SIG-M5 (cell line): Measurements from ENCODE around the gene SF3A2.
A peak's percentile ranks its signal among the peaks of the same experiment; 100 is the strongest.

Experiments
- DNase-seq: peaks from one replicate; lab custom pipeline; 2025; lab: John Stamatoyannopoulos, UW

SF3A2 gene

DNA sequence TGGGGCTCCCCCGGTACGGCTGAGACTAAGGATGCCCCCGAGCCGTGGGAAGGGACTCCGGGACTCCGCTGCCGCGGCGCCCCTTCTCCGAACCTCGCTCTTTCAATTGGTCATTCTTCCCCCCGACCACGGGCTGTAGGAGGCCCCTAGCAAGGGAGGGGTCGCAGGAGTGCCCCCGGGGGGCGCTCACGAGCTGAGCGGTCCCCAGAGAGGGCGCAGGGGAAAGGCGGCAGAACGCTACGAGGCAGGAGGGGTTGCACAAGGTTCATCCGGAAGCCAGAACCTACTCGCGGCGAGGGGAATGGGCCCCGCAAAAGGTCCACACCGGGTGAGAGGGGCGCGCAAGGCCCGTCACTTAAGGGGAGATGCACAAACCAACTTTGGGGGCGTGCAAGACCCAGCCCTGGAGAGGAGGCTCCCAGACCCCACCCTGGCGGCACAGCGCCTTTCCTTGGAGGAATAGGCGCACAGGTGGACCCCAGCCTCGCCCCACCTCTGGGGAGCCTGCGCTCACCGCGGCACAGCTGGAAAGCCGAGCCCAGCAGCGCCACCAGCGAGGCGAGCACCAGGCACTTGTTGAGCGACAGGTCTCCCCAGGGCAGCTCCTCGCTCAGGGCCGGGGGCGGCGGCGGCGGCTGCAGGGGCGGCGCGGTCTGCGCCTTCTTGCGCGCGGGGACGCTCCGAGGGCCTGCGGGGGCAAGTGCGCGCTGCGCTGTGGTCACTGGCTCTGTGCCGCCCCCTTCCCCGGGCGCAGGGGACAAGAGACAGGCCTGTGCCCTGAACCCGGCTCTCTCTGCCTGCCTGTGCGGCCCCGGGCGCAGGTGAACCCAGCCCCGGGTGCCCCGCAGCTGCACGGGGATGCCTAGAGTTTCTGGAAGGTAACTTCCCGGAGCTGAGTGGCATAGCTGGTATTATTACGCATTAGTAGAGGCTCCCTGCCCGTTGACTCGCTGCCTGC lies 16.8 kb downstream of the SF3A2 start:
- DNase-seq, result no peak

DNA sequence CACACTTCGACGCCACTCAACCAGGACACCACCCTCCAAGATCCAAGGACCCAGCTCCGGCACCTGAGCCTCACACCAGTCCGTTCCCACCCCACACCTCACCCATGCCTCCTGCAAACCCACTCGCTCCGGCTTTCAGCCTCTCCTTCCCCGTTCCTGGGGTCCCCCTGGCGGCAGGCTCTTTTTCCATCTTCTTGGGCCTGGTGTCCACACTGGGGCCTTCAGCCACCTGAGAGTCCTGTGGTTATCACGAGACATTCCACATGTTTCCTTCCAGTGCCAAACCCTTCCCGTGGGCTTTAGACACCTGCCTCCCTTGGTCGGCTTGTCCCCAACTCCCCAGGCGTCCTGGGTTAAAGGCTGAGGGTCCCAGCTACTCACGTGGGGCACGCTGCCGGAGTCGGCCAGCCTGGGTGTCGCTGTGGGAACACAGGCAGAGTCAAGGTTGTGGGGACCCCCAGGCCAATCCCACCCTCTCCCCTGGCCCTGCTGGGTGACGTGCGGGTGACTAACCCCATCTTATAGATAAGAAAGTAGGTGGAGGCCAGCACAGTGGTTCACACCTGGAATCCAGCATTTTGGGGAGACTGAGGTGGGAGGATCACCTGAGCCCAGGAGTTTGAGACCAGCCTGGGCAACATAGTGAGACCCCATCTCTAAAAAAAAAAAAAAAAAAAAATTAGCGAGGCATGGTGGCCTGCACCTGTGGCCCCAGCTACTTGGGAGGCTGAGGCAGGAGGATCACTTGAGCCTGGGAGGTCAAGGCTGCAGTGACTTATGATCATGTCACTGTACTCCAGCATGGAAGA lies 17.6 kb downstream of the SF3A2 start:
- no peak for DNase-seq

DNA sequence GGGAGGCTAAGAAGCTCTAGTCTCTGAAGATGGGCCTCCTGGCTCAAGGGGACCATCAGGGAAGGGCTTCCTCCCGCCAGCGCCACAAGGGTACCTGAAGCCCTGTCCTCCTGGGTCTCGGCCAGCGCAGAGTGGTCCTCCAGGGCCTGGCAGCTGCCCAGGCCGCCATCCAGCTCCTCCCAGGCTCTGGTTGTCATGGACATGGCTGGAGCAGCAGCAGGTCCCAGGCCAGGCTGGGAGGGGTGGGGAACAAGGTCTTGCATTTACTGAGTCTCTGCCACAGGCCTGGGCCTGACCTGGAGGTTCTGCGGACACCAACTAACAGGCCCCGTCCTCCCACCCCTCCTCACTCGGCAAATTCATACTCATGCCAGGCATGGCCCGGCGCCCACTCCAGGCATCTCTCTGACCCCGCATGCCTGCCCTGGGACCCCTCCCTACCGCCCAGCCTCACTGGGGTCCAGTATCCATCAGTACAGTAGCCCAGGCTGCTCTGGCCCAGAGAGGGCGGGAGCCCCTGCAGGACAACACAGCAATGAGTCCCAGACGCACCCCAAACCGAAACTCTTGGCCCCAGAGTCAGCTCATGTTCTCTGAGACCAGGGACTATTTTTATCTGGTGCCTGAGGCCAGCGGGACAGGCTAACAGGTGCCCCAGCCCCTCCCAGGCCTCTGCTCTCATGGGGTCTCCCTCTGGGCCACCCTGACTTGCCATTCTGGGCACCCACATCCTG lies 18.7 kb downstream of the SF3A2 start:
- no peak for DNase-seq

DNA sequence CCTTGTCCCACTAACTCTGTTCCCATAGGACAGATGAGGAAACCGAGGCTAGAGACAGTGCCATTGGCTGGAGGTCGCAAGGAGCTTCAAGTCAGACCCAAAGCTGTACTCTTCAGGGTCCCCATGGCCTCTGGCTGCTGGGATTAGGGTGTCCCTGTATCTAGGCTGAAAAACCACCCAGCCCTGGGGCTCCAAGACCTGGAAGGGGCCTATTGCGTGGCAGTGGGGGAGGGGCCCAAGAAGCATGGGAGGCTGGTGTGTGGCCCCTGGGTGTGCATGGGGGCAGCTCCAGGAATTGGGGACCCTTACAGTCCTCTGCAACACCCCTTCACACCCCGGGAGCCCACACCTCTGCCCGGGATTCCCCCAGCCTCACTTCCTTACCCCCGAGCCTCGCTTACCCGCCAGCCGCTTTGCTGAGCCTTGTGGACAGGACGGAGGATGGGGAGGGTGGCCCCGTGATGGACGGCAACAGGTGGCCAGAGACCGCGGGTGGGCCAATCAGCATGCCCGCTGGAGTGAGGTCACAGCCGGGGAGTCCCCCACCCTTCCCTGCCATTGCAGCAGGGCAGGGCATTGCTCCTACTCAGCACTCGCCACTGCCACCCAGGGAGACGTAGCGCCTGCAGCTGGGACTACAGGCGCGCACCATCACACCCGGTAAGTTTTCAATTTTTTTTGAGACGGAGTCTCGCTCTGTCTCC lies 19.5 kb downstream of the SF3A2 start, which contains the start of gene JSRP1:
Gene JSRP1, minus strand, starts transcription at position 436 of the 704 bp plus-strand sequence. CDS start 1,103 bp downstream, outside the sequence.
- DNase-seq, result no peak

DNA sequence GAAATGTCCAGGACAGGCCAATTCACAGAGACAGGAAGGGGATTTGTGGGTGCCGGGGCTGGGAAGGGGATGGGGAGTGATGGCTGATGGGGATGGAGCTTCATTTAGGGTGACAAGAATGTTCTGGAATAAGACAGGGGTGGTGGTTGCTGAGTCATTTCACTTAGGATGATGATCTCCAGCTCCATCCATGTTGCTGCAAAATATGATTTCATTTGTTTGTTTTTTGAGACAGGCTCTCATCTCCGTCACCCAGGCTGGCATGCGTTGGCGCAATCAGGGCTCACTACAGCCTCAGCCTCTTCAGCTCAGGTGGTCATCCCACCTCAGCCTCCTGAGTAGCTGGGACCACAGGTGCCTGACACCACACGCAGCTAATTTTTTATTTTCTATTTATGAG lies 22.7 kb downstream of the SF3A2 start:
- DNase-seq, result no peak

DNA sequence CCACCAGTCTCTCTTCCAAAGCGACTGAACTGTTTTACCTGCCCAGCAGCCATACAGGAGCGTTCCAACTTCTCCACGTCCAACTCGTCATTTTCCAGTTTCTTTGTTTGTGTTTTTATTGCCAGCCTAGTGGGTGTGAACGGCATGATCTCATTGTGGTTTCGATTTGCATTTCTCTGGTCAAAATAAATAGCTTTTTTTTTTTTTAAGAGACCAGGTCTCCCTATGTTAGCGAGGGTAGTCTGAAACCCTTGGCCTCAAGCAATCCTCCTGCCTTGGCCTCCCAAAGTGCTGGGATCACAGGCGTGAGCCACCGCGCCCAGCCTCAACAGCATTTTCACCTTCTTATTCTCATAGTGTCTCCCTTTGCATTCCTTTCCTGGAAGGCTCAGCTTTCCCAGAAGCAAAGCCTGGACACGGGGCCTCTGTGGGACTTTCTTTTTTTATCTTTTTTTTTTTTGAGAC lies 23.7 kb downstream of the SF3A2 start:
- no peak for DNase-seq

DNA sequence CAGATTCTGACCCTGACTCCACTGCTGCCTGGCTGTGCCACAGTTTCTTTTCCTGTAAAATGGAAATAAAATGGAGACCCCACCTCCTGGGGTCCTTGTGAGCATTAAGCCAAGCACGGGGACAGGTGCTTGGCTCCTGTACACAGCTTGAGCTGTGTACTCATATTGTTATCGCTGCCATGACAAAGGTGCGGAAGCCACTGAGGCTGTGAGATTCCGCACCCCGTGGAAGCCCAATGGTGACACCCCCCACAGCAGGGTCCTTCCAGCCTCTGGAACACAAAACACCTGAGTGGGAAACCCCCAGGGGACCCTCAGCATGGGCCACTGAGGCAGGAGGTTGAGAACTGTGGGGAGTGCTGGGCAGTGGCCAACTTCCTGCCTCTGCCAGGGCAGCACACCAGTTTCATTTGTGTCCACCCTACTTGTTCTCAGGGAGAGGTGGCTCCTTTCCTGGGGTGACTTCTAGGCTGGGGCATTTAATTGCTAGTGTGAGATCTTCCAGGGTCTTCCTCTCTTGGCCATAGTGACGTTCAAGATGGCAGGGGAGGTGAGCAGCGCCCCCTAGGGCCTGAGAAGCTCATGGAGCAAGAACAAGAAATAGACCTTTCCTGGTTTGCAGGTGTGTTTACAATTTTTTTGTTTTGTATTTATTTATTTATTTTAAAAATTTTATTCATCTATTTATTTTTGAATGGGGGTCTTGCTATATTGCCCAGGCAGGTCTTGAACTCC lies 25.0 kb downstream of the SF3A2 start:
- no peak for DNase-seq

DNA sequence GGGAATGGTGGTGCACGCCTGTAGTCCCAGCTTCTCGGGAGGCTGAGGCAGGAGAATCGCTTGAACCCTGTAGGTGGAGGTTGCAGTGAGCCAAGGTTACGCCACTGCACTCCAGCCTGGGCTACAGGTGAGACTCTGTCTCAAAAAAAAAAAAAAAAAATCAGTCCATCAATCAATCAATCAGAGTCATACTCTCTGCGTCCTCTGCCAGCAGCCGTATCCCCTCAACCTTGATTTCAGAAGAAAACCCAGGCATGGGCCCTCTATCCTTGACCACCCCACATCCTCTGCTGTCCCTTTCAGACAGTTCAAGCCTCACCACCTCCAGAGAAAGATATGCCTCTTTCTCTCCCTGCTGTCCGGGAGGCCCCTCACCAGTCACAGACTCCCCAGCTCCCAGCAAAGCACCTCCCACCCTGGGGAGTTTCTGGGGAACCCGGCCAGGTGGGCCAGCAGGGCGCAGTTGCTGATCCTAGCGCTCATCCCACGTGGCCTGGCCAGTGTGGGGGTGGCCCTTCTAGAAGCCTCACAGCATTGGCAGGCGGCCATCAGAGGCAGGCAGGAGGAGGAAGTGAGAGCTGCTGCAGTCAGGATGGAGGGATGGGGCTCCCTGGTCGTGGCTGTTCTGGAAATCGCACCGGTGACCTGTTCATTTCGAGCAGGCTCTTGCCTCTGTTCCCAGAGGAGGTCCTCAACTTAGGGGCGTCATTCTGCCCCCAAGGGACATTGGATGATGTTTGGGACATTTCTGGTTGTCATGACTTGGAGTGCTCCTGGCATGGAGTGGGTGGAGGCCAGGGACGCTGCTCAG lies 29.8 kb downstream of the SF3A2 start:
- DNase-seq, result no peak

DNA sequence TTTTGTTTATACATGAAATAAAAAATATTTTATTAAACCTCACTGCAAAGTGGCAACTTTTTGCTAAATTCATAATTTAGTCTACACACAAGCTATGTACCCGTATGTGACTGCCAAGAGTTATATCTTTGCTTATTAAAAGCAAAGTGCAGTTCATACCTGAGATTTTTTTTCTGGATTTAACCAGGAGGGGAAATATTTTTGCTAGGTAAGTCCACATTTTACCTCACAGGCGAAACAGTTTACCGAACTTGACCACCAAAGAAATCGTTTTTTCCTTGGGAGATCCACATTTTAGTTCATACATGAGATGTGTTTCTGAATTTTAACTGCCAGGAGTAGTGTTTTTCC lies 31.8 kb downstream of the SF3A2 start:
- DNase-seq, result no peak

DNA sequence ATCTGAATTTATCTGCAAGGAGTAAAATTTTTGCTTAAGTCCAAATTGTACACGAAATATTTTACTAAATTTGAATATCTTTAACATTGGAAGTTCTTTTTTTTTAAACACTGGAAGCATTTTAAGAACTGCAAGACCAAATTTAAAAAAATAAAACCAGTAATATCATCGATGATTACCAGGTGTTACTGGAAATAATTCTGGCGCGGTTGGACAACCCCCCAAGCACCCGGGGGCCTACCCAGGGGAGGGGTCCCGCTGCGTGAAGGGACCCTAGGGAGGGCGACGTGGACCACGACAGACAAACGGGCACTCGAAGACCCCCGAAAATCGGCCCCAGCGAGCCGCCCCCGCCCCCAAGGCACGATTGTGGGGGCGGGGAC lies 32.2 kb downstream of the SF3A2 start:
- DNase-seq, result no peak

DNA sequence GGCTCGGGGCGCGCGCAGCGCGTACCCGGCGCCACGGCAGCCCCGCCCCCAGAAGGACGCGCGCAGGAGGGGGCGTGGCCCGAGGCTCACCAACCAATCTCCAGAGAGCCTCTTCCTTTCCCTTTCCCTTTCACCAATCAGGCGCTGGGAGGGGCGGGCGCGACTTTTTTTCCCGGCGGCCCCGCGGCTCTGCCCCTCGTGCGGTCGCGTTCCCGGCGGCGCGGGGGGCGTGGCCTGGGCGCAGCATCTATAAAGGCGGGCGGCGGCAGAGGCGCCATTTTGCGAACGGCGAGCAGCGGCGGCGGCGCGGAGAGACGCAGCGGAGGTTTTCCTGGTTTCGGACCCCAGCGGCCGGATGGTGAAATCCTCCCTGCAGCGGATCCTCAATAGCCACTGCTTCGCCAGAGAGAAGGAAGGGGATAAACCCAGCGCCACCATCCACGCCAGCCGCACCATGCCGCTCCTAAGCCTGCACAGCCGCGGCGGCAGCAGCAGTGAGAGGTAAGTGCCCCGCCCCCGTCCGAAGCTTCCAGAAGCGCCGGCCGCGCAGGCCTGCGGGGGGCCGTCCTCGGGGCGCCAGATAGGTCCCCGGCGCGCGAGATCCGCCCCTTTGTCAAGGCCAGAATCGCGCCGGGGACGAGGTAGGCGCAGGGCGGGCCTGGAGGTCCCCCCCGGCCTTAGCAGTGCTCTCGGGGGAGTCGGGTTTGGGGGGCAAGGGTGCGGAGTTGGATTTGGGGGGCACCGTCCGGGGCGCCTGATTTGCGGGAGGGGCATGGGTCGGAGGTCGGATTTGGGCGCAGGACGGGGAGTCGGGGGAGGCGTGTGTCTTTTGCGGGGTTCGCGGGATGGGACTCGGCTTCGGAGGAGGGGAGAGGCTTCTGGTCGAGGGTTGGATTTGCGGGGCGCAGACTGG lies 32.9 kb downstream of the SF3A2 start:
- peak; percentile 52 for DNase-seq

DNA sequence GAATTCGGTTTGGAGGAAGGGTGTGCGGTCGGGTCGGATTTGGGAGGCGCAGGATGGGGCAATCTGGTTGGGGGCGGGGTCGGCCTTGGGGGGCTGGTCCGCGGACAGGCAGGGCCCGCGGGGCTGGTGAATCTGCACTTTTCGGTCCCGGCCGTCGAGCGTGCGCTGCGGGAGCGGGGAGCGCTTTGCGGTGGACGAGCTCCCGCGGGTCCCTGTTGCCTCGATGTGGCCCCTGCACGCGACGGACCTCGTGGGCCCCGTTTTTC lies 33.5 kb downstream of the SF3A2 start:
- no peak for DNase-seq

DNA sequence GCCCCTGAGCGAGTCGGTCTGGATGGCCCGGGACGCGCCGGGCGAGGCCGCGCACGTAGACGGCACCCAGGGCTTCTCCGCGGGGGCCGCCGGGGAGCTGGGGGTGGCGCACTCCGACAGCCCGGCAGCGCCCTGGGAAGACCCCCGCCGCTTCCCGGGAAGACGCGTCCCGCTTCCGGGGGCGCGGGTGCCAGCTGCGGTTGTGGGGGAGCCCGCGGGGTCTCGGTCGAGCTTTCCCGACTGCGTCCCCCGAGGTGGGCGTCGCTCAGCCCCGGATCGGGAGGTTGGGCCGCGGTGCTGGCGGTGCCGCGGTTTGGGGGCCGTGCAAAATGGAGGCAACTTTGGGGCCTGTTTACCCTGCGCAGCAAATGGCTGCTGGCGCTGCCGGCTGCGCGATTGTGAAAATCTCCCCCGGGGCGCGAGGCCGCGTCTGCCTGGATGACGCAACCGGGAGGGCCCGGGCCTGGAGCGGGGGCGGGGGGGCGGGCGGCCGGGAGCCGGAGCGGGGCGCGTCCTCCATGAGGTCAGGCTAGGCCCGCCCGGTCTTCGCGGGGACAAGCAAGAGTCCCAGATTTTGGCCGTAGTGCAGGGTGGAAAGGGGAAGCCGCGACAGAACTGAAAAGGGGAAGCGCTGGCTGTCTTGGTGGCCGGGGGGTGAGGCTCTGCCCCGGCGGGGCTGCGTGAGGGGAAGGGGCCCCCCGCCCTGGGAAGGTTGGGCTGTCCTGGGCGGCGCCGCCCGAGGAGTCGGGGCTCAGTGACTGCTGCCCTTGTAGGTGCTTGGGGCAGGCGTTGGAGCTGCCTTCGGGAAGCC lies 34.0 kb downstream of the SF3A2 start:
- peak; percentile 64 for DNase-seq

DNA sequence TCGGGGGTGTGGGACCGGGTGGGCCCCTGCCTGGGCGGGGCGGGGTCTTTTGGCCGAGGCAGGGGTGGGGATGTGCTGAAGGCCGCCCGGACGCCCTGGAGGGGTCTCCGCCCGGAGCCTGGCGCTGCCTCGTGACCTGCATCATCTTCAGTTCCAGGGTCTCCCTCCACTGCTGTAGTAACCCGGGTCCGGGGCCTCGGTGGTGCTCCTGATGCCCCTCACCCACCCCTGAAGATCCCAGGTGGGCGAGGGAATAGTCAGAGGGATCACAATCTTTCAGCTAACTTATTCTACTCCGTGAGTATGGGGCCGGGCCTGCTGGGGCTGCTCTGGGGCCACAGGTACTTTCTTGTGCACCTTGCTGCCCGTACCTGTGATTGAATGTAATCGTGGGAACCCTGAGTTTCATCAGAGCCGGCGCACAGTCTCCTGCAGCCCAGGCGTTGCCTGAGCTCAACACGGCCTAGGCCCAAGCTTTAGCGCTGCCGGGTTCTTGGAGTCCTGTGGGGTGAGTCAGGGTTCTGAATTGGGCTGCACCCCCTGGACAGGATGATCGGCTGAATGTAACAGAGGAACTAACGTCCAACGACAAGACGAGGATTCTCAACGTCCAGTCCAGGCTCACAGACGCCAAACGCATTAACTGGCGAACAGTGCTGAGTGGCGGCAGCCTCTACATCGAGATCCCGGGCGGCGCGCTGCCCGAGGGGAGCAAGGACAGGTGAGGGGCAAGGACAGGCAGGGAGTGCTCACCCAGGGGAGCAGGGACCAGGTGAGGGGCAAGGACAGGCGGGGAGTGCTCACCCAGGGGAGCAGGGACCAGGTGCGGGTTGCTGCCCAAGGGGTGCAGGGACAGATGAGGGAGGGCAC lies 34.8 kb downstream of the SF3A2 start:
- DNase-seq, result no peak

DNA sequence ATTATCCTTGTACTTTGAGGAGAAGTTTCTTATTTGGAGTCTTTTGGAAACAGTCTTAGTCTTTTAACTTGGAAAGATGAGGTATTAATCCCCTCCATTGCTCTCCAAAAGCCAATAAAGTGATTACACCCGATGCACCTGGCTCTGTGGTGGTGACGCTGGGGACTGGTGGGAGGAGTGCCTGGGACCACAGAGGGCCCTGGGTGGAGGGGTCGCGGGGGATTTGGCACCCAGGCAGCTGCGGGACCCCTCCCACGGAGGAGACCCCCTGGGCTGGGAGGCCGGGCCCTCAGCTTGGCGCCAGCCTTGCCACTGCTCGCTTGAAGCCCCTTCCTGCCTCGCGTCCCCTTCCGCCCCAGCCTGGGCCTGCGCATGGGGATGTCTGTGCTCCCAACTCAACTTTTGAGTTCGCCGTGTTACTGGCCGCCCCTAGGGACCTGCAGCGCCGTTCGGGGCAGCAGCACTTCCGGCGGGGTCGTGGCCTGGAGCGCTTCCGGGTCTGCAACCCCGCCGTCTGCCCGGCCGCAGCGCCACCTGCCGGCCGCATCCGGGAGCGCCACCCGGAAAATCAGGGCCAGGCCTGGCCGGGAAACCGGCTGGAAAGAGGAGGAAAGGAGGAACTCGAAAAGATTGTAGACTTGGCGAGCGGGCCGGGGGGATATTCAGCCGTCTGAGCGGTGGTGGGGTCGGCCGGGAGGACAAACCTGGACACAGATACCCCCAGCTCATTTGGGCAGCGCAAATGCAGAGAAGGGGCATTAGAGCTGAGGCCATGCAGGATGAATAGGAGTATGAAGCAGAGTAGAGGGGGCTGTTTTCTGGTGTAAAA lies 36.9 kb downstream of the SF3A2 start:
- no peak for DNase-seq

DNA sequence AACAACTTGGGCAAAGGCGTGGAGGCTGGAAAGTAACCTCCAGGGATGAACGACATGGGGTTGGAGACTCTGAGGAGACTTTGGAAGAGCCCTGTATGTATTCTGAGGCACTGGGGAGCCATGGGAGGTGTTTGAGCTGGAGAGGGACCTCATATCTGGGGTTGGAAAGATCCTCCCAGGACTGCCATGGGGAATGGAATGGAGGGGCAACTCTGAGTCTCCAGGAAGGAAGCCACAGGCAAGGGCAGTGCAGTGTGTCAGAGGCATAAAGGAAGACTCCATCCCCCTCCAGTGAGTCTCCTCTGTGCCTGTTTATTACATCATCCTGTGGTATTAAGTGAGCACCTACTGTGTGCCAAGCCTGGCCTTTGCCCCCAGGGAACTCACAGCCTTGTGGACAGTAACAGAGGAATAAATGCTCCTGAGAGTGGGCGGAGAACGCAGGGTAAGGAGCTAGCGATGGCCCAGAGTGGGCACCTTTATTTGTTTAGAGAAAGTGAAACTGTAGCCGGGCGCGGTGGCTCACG lies 37.6 kb downstream of the SF3A2 start:
- no peak for DNase-seq
